ENCODE measurements around the gene FRAT2. TPM values are rescaled to one million over a fixed set of nuclear protein-coding genes. Genes with fewer than 3 reads are reported as not detected.

FRAT2 gene
- total RNA-seq, 4 donors from 2014 or later: 14.6 to 28.2 (median 23.3) TPM

GRCh38 chr10:97378933-97379921 is 44.7 kb upstream of the FRAT2 start:
- H3K27ac ChIP-seq: no peak overlapping the region
- no peaks in the 10 kb centered on the region for H3K4me1 ChIP-seq
- no peaks in the 10 kb centered on the region for H3K9me3 ChIP-seq
- H3K4me3 ChIP-seq: no peak overlapping the region
- peaks cover 0 to 96% (median 6%) of the 10 kb centered on the region in 3 donors for H3K36me3 ChIP-seq
- no peak for DNase-seq (ENCODE audit: low spot score in 2 of 2)
- WGBS, 2 donors: 82 to 92% methylated on average over 11 to 15 of the region's 15 CpGs
- no peaks in the 10 kb centered on the region for H3K27me3 ChIP-seq
- no peak for TF ChIP-seq EP300 (IDR thresholded peaks at IDR 0.05)
- no peak for TF ChIP-seq CTCF (IDR thresholded peaks at IDR 0.05)
- TF ChIP-seq POLR2A (IDR thresholded peaks at IDR 0.05): no peak

- TF ChIP-seq EP300 (IDR thresholded peaks at IDR 0.05) (no peak), POLR2A (IDR thresholded peaks at IDR 0.05) (no peak), CTCF (IDR thresholded peaks at IDR 0.05) (no peak)
- no peak for DNase-seq (ENCODE audit: low spot score in 2 of 2)
- WGBS, 2 donors: 83 to 91% methylated on average over 6 of the region's 6 CpGs
- Histone ChIP-seq H3K27me3 (no peaks in the 10 kb centered on the region), H3K4me3 (no peak overlapping the region), H3K9me3 (no peaks in the 10 kb centered on the region), H3K4me1 (no peaks in the 10 kb centered on the region), H3K36me3 (peaks cover 0 to 98% (median 3%) of the 10 kb centered on the region in 3 donors), H3K27ac (no peak overlapping the region)
Observed at GRCh38 chr10:97376413-97376812, 41.9 kb upstream of the FRAT2 start.

GRCh38 chr10:97373456-97373855 is 38.9 kb upstream of the FRAT2 start:
- no peak for DNase-seq (ENCODE audit: low spot score in 2 of 2)
- H3K4me3 ChIP-seq: no peak overlapping the region
- no peak for TF ChIP-seq EP300 (IDR thresholded peaks at IDR 0.05)
- TF ChIP-seq POLR2A (IDR thresholded peaks at IDR 0.05): no peak
- TF ChIP-seq CTCF (IDR thresholded peaks at IDR 0.05): no peak
- H3K4me1 ChIP-seq: no peaks in the 10 kb centered on the region
- H3K9me3 ChIP-seq: no peaks in the 10 kb centered on the region
- H3K36me3 ChIP-seq: peaks cover 0 to 98% (median 3%) of the 10 kb centered on the region in 3 donors
- WGBS, 2 donors: 94 to 95% methylated on average over 10 of the region's 10 CpGs
- no peaks in the 10 kb centered on the region for H3K27me3 ChIP-seq
- no peak overlapping the region for H3K27ac ChIP-seq

DNA sequence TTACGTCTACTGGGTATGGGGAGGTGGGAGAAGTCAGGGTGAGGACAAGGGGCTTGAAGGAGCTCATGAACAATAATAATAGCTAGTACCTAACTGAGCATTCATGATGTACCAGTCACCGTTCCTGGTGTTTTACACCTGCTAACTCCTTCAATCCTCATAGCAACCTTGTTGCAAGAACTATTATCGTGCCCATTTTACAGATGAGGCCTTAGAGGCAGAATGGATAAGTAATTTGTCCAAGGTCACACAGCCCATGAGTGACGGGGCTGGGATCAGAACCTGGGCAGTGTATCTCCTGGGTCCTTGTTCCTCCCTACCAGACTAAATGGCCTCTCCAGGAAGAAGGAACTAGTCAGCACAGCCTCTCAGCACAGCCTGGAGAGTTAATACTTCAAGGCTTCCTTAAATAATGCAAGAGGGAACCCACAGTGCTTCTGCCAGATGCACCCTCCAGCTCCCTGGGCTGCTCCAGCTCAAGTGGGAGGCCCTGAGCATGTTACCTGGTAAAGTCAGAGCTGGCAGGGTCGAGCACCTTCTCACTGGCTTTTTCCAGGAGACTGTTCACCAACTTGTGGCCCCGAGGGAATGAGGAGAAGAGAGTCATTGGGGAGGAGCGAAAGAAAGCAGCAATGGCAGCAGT is 37.8 kb upstream of the FRAT2 start:
- no peak overlapping the region for H3K27ac ChIP-seq
- no peaks in the 10 kb centered on the region for H3K9me3 ChIP-seq
- DNase-seq (ENCODE audit: low spot score in 2 of 2): no peak
- H3K4me3 ChIP-seq: no peak overlapping the region
- no peaks in the 10 kb centered on the region for H3K4me1 ChIP-seq
- no peaks in the 10 kb centered on the region for H3K27me3 ChIP-seq
- TF ChIP-seq CTCF (IDR thresholded peaks at IDR 0.05) (no peak), EP300 (IDR thresholded peaks at IDR 0.05) (no peak), POLR2A (IDR thresholded peaks at IDR 0.05) (no peak)
- 94 to 95% methylated on average over 7 of the region's 7 CpGs for WGBS, 2 donors
- H3K36me3 ChIP-seq: peaks cover 0 to 98% (median 3%) of the 10 kb centered on the region in 3 donors

DNA sequence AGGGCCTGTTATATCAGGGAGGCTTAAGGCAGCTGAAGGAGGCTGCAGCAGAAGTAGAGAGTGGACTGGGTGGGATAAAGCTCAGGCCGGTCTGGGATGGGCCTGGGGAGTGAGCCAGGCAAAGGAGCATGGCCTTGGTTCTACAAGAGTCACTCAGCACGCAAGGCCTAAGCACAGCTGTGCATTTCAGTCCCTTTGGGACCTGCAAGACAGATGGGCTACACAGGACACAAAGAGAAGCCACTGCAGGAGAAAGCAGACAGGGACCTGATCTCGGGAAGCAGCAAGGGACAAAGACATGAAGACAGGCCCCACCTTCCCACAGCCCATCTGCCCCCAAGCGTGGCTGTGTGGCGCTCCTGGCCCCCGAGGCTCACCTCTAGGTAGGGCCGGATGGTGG is 37.2 kb upstream of the FRAT2 start:
- TF ChIP-seq POLR2A (IDR thresholded peaks at IDR 0.05): no peak
- TF ChIP-seq CTCF (IDR thresholded peaks at IDR 0.05): no peak
- no peak for TF ChIP-seq EP300 (IDR thresholded peaks at IDR 0.05)
- no peak for DNase-seq (ENCODE audit: low spot score in 2 of 2)
- Histone ChIP-seq H3K36me3 (peaks cover 0 to 98% (median 3%) of the 10 kb centered on the region in 3 donors), H3K4me1 (no peaks in the 10 kb centered on the region), H3K27ac (no peak overlapping the region), H3K9me3 (no peaks in the 10 kb centered on the region), H3K4me3 (no peak overlapping the region), H3K27me3 (no peaks in the 10 kb centered on the region)
- WGBS, 2 donors: 79 to 91% methylated on average over 7 of the region's 7 CpGs

All from tibial nerve (tissue), 4 donors.